ENCODE results near the gene HSF2BP.
"Not testable (repeated sequence)": the region's sequence is repeated elsewhere in the genome, so short reads cannot be mapped to it uniquely, and the experiment has no call there.

Gene HSF2BP

GRCh38 chr21:43486051-43486450 lies 173.2 kb downstream of the HSF2BP start:
- DNase-seq; POLR2A ChIA-PET; H3K27me3 ChIP-seq (replicated peaks in 2 of 5; ENCODE audit: control insufficient read depth in 4 of 5, insufficient read depth in 5 of 5, low read length in 4 of 5); H3K36me3 ChIP-seq (ENCODE audit: control insufficient read depth in 4 of 4, insufficient read depth in 4 of 4, low read length in 3 of 4); CTCF ChIA-PET; H3K4me3 ChIP-seq (ENCODE audit: control insufficient read depth in 1 of 7, extremely low read depth in 1 of 7, insufficient read depth in 4 of 7, low read depth in 2 of 7, low read length in 6 of 7); H3K4me1 ChIP-seq (ENCODE audit: control extremely low read depth in 1 of 4, control insufficient read depth in 4 of 4, insufficient read depth in 4 of 4, low read length in 3 of 4); H3K27ac ChIP-seq (ENCODE audit: insufficient read depth in 1 of 2, low read depth in 1 of 2, low read length in 2 of 2, poor library complexity in 1 of 2, severe bottlenecking in 2 of 2); H3K9me3 ChIP-seq (ENCODE audit: control extremely low read depth in 1 of 5, control insufficient read depth in 4 of 5, insufficient read depth in 2 of 5, low read depth in 1 of 5, low read length in 4 of 5): not testable (repeated sequence)
- no CpG with 5 or more reads among the region's 5 CpGs for WGBS (ENCODE audit: insufficient coverage)

- WGBS (ENCODE audit: insufficient coverage): no CpG with 5 or more reads among the region's 25 CpGs
- DNase-seq; CTCF ChIA-PET; H3K9me3 ChIP-seq (ENCODE audit: control extremely low read depth in 1 of 5, control insufficient read depth in 4 of 5, insufficient read depth in 2 of 5, low read depth in 1 of 5, low read length in 4 of 5); H3K4me1 ChIP-seq (ENCODE audit: control extremely low read depth in 1 of 4, control insufficient read depth in 4 of 4, insufficient read depth in 4 of 4, low read length in 3 of 4); POLR2A ChIA-PET; H3K27me3 ChIP-seq (replicated peaks in 2 of 5; ENCODE audit: control insufficient read depth in 4 of 5, insufficient read depth in 5 of 5, low read length in 4 of 5); H3K27ac ChIP-seq (ENCODE audit: insufficient read depth in 1 of 2, low read depth in 1 of 2, low read length in 2 of 2, poor library complexity in 1 of 2, severe bottlenecking in 2 of 2); H3K36me3 ChIP-seq (ENCODE audit: control insufficient read depth in 4 of 4, insufficient read depth in 4 of 4, low read length in 3 of 4); H3K4me3 ChIP-seq (ENCODE audit: control insufficient read depth in 1 of 7, extremely low read depth in 1 of 7, insufficient read depth in 4 of 7, low read depth in 2 of 7, low read length in 6 of 7): not testable (repeated sequence)
Observed at GRCh38 chr21:43485016-43485415, 174.3 kb downstream of the HSF2BP start.

- WGBS (ENCODE audit: insufficient coverage): no CpG with 5 or more reads among the region's 13 CpGs
- H3K27me3 ChIP-seq (replicated peaks in 2 of 5; ENCODE audit: control insufficient read depth in 4 of 5, insufficient read depth in 5 of 5, low read length in 4 of 5); H3K27ac ChIP-seq (ENCODE audit: insufficient read depth in 1 of 2, low read depth in 1 of 2, low read length in 2 of 2, poor library complexity in 1 of 2, severe bottlenecking in 2 of 2); POLR2A ChIA-PET; CTCF ChIA-PET; H3K4me3 ChIP-seq (ENCODE audit: control insufficient read depth in 1 of 7, extremely low read depth in 1 of 7, insufficient read depth in 4 of 7, low read depth in 2 of 7, low read length in 6 of 7); H3K9me3 ChIP-seq (ENCODE audit: control extremely low read depth in 1 of 5, control insufficient read depth in 4 of 5, insufficient read depth in 2 of 5, low read depth in 1 of 5, low read length in 4 of 5); H3K4me1 ChIP-seq (ENCODE audit: control extremely low read depth in 1 of 4, control insufficient read depth in 4 of 4, insufficient read depth in 4 of 4, low read length in 3 of 4); H3K36me3 ChIP-seq (ENCODE audit: control insufficient read depth in 4 of 4, insufficient read depth in 4 of 4, low read length in 3 of 4); DNase-seq: not testable (repeated sequence)
Observed at GRCh38 chr21:43479197-43479596, 180.1 kb downstream of the HSF2BP start.
